NCI-H526 treated with DMSO at 0.1 percent for 48 hours (cell line): Measurements from ENCODE around the gene NUBPL.
"Not testable (repeated sequence)": the region's sequence is repeated elsewhere in the genome, so short reads cannot be mapped to it uniquely, and the experiment has no call there.

Experiments
- DNase-seq: peaks from one replicate; lab custom pipeline; 2025; lab: John Stamatoyannopoulos, UW

NUBPL gene

GRCh38 chr14:31811693-31812628 is 250.8 kb downstream of the NUBPL start:
- DNase-seq = not testable (repeated sequence)

- not testable (repeated sequence) for DNase-seq
These were observed 252.7 kb downstream of the NUBPL start for GRCh38 chr14:31813724-31814490.

GRCh38 chr14:31819281-31819680 is 258.1 kb downstream of the NUBPL start:
- no peak for DNase-seq

- DNase-seq = no peak
These were observed 264.3 kb downstream of the NUBPL start for GRCh38 chr14:31825459-31825858.

- DNase-seq = no peak
These were observed 266.1 kb downstream of the NUBPL start for GRCh38 chr14:31827325-31827724.

GRCh38 chr14:31828946-31829868 is 268.0 kb downstream of the NUBPL start:
- DNase-seq = no peak

GRCh38 chr14:31834616-31835015 is 273.4 kb downstream of the NUBPL start:
- DNase-seq = no peak

GRCh38 chr14:31835049-31835448 is 273.8 kb downstream of the NUBPL start:
- no peak for DNase-seq

GRCh38 chr14:31837031-31837430 is 275.8 kb downstream of the NUBPL start:
- no peak for DNase-seq

GRCh38 chr14:31842899-31843298 is 281.7 kb downstream of the NUBPL start:
- DNase-seq = no peak

GRCh38 chr14:31843361-31844091 is 282.3 kb downstream of the NUBPL start:
- no peak for DNase-seq

- no peak for DNase-seq
These were observed 293.4 kb downstream of the NUBPL start for GRCh38 chr14:31854508-31855075.

GRCh38 chr14:31855262-31855661 is 294.1 kb downstream of the NUBPL start:
- no peak for DNase-seq

- DNase-seq = not testable (repeated sequence)
These were observed 294.8 kb downstream of the NUBPL start for GRCh38 chr14:31856003-31856402.

- no peak for DNase-seq
These were observed 297.7 kb downstream of the NUBPL start for GRCh38 chr14:31858868-31859267.

- DNase-seq = no peak
These were observed 304.0 kb downstream of the NUBPL start for GRCh38 chr14:31864937-31865855.

GRCh38 chr14:31867570-31867969 is 306.4 kb downstream of the NUBPL start:
- DNase-seq = no peak

- DNase-seq = not testable (repeated sequence)
These were observed 306.9 kb downstream of the NUBPL start for GRCh38 chr14:31868096-31868495.

GRCh38 chr14:31876741-31877140 is 315.5 kb downstream of the NUBPL start:
- no peak for DNase-seq
